Measurements from ENCODE around the gene MBOAT2. TPM values are rescaled to one million over a fixed set of nuclear protein-coding genes. Genes with fewer than 3 reads are reported as not detected.
A peak's percentile ranks its signal among the peaks of the same experiment; 100 is the strongest.

Gene MBOAT2
- total RNA-seq, 2 donors from 2014 or later, result 14.4 to 16.8 TPM

DNA sequence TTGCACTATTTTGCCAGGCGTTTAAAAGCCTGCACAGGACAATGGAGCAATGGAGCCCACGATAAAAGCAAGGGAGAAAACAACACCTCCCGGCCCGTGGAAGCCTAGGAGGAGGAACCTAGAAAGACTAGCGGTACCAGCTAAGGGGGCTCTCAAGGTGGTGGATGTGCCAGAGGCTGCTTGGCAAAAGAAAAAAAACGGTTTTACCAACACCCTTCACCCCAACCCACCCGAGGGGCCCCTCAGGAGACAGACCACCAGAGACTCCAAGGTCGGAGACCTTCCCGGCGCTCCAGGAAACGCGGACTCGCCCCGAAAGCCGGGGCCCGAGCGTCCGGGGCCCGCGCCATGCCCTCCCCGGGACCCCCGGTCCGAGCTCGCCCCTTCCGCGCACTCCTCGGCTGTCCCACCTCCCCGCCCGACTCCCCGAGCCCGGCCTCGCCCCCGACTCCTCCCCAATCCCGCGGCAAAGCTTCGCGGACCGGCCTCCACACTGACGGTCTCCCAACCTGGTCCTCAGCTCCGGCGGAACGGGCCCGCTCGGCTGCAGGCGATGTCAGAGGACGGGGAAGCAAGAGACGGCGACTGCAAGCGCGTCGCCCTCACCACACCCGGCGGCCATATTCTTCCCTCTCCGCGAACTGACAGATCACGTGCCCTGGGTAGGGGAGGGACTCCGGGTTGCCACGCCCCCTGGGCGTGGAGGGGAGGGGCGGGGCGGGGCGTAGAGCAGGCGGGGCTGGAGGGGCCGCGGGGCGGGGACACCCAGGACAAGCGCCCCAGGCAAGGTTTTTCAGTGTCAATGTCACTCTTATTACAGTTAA, 166.3 kb downstream of the MBOAT2 start, which contains the start of gene KIDINS220:
Gene KIDINS220, minus strand, starts transcription at position 643 of the 824 bp plus-strand sequence. CDS start 10,520 bp downstream, outside the sequence.
- no peaks in the 10 kb centered on the region for H3K36me3 ChIP-seq
- TF ChIP-seq, protein P1, sequence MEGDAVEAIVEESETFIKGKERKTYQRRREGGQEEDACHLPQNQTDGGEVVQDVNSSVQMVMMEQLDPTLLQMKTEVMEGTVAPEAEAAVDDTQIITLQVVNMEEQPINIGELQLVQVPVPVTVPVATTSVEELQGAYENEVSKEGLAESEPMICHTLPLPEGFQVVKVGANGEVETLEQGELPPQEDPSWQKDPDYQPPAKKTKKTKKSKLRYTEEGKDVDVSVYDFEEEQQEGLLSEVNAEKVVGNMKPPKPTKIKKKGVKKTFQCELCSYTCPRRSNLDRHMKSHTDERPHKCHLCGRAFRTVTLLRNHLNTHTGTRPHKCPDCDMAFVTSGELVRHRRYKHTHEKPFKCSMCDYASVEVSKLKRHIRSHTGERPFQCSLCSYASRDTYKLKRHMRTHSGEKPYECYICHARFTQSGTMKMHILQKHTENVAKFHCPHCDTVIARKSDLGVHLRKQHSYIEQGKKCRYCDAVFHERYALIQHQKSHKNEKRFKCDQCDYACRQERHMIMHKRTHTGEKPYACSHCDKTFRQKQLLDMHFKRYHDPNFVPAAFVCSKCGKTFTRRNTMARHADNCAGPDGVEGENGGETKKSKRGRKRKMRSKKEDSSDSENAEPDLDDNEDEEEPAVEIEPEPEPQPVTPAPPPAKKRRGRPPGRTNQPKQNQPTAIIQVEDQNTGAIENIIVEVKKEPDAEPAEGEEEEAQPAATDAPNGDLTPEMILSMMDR (IDR thresholded peaks at IDR 0.05), result no peak
- peak; percentile 92 for ATAC-seq (ENCODE audit: insufficient number of reproducible peaks, low FRiP score, low read depth)
- H3K9me3 ChIP-seq, result no peaks in the 10 kb centered on the region
- no peaks in the 10 kb centered on the region for H3K27me3 ChIP-seq (replicated peaks; ENCODE audit: insufficient read depth)
- peak within 1 kb of the TSS; percentile 84 for H3K4me3 ChIP-seq
- peaks cover 22 to 40% of the 10 kb centered on the region in 2 donors for H3K4me1 ChIP-seq (ENCODE audit: control insufficient read depth in 1 of 2, low read depth in 2 of 2)
- H3K27ac ChIP-seq, result peak within 1 kb of the TSS; percentile 61 to 79
- peak; percentile 25 for DNase-seq (ENCODE audit: low spot score)

DNA sequence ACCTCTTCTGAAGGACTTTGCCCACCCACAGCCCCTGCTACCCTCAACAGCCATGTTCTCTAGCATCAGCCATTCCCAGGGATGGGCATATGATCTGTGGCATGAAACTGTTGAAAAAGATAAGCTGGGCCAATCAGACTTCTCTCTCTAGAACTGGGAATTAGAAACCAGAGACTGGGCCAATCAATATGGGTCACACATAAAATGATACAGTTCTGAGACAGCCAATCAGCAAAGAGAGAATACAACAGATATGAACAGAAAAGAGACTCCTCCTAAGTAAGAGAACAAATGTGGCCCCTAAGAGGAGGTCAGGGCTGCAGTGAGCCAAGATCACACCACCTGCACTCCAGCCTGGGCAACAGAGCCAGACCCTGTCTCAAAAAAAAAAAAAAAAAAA, 168.2 kb downstream of the MBOAT2 start:
- peak overlapping the region; percentile 84 for H3K4me3 ChIP-seq

DNA sequence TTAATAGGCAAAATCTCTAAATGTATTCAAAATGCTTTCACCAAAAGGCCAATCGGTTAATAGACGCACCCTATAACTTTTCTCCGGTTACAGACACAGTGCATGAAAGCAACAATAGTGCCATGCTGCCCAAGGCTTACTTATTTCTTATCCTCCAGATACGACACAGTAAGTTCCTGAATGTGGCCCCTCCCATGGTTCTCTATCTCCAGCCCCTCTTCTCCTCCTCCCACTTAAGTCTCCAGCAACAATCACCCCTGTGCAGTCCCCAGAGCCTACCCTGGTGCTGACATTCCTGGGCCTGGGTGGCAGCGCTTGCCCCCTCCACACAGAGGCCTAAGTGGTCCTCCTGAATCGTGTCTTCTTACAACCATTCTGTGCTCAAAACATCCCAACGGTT, 169.6 kb downstream of the MBOAT2 start:
- no peaks in the 10 kb centered on the region for H3K9me3 ChIP-seq
- DNase-seq (ENCODE audit: low spot score) (no peak), ATAC-seq (ENCODE audit: insufficient number of reproducible peaks, low FRiP score, low read depth) (no peak)
- H3K27ac ChIP-seq, result no peak overlapping the region
- no peaks in the 10 kb centered on the region for H3K36me3 ChIP-seq
- H3K27me3 ChIP-seq (replicated peaks; ENCODE audit: insufficient read depth), result no peaks in the 10 kb centered on the region
- H3K4me3 ChIP-seq, result no peak overlapping the region
- peaks cover 22 to 48% of the 10 kb centered on the region in 2 donors for H3K4me1 ChIP-seq (ENCODE audit: control insufficient read depth in 1 of 2, low read depth in 2 of 2)
- TF ChIP-seq, protein P1 (IDR thresholded peaks at IDR 0.05), result no peak

More for the DNA sequence above, 168.2 kb downstream of the MBOAT2 start:
- H3K36me3 ChIP-seq, result no peaks in the 10 kb centered on the region
- H3K27me3 ChIP-seq (replicated peaks; ENCODE audit: insufficient read depth), result no peaks in the 10 kb centered on the region
- TF ChIP-seq, protein P1 (IDR thresholded peaks at IDR 0.05), result no peak
- DNase-seq (ENCODE audit: low spot score) (no peak), ATAC-seq (ENCODE audit: insufficient number of reproducible peaks, low FRiP score, low read depth) (no peak)
- H3K9me3 ChIP-seq, result no peaks in the 10 kb centered on the region
- H3K27ac ChIP-seq, result no peak overlapping the region
- H3K4me1 ChIP-seq (ENCODE audit: control insufficient read depth in 1 of 2, low read depth in 2 of 2), result peaks cover 22 to 48% of the 10 kb centered on the region in 2 donors

DNA sequence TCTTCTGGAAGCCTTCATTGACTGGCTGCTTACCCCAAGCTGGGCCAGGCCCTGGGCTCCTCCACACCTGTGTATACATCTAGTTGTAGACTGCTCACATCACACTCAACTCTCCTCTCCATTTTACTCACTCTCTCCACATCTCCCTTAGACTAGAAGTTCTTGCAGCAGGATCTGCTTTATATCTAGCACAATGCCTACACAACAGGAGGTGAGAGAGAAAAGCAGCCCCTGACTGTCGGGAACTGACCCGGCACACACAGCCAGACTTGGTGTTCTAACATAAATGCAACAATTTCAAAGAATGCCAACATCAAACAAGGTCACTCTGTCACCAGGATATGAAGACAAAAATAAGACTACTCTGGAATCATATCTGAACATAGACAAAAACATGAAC, 172.0 kb downstream of the MBOAT2 start:
- H3K4me1 ChIP-seq (ENCODE audit: control insufficient read depth in 1 of 2, low read depth in 2 of 2), result peaks cover 22 to 40% of the 10 kb centered on the region in 2 donors
- no peaks in the 10 kb centered on the region for H3K27me3 ChIP-seq (replicated peaks; ENCODE audit: insufficient read depth)
- no peak overlapping the region for H3K4me3 ChIP-seq
- no peaks in the 10 kb centered on the region for H3K36me3 ChIP-seq
- no peak for DNase-seq (ENCODE audit: low spot score)
- no peak overlapping the region for H3K27ac ChIP-seq
- no peak for ATAC-seq (ENCODE audit: insufficient number of reproducible peaks, low FRiP score, low read depth)
- TF ChIP-seq, protein P1 (IDR thresholded peaks at IDR 0.05), result no peak
- H3K9me3 ChIP-seq, result no peaks in the 10 kb centered on the region

DNA sequence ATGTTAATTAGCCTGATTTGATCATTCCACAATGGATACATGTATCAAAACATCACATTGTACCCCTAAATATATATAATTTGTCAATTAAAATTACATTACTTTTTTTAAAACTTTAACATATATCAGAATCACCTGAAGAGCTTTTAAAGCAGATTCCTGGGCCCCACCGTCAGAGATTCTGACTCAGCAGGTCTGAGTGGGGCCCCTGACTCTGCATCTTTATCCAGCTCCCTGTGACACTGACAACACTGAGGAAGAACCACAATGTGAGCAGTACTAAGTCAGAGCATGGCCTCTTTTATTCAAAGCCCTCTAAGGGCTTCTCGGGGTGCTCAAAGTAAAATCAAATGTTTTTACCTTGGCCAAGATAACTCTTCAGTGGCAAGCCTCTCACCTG, 175.8 kb downstream of the MBOAT2 start:
- peaks cover 5 to 16% of the 10 kb centered on the region in 2 donors for H3K4me1 ChIP-seq (ENCODE audit: control insufficient read depth in 1 of 2, low read depth in 2 of 2)
- DNase-seq (ENCODE audit: low spot score), result no peak
- no peak for ATAC-seq (ENCODE audit: insufficient number of reproducible peaks, low FRiP score, low read depth)
- H3K27ac ChIP-seq, result no peak overlapping the region
- no peak overlapping the region for H3K4me3 ChIP-seq
- TF ChIP-seq, protein P1 (IDR thresholded peaks at IDR 0.05), result no peak
- no peaks in the 10 kb centered on the region for H3K36me3 ChIP-seq
- no peaks in the 10 kb centered on the region for H3K9me3 ChIP-seq
- H3K27me3 ChIP-seq (replicated peaks; ENCODE audit: insufficient read depth), result no peaks in the 10 kb centered on the region
